IMR-90 (cell line): ENCODE measurements around the gene TMEM135. TPM values are rescaled to one million over a fixed set of nuclear protein-coding genes. Genes with fewer than 3 reads are reported as not detected.

Experiments used
- ATAC-seq: fragments of 200-7000 bp; cut with Tn5 transposase; 2 replicates; pipeline ENCODE4 v1.9.1; 2020; ENCODE audit warnings: low read depth, mild to moderate bottlenecking, moderate library complexity
- BruUV-seq: library from RNA; stranded (reverse); fragments of 400-500 nt; replicated peaks from 2 replicates; lab custom pipeline; 2021; lab: Mats Ljungman, UMichigan
- CTCF ChIA-PET: fragments of 300-600 bp; formaldehyde crosslinking; extraction: SDS; loops from one replicate; lab custom pipeline; 2021; ENCODE audit warnings: antibody characterized with exemption; lab: Yijun Ruan, JAX
- POLR2A ChIA-PET: fragments of 300-600 bp; sonication (Branson Sonifier 250); formaldehyde crosslinking; loops from one replicate; lab custom pipeline; 2022; ENCODE audit warnings: antibody characterized with exemption; ENCODE audit not compliant: unreplicated experiment; lab: Charles Lee
- DNase-seq: peaks from one replicate; pipeline ENCODE4 v3.0.0; 2013
- H2AFZ ChIP-seq: replicated peaks from 2 replicates; pipeline ENCODE3; 2013; ENCODE audit warnings: low read length, mild to moderate bottlenecking; ENCODE audit not compliant: poor library complexity
- H2AK5ac ChIP-seq: 2 replicates; pipeline ENCODE4 v1.6.1; 2013; ENCODE audit warnings: low read depth, low read length, inconsistent platforms
- H2AK9ac ChIP-seq: replicated peaks from 2 replicates; pipeline ENCODE3; 2013; ENCODE audit warnings: mild to moderate bottlenecking, low read depth, low read length, moderate library complexity; ENCODE audit not compliant: poor library complexity
- H2BK120ac ChIP-seq: 2 replicates; pipeline ENCODE4 v1.6.1; 2013; ENCODE audit warnings: low read depth, low read length, inconsistent platforms
- H2BK15ac ChIP-seq: 3 replicates; pipeline ENCODE4 v1.6.1; 2013; ENCODE audit warnings: low read depth, low read length, inconsistent platforms
- H2BK20ac ChIP-seq: 2 replicates; pipeline ENCODE4 v1.6.1; 2013; ENCODE audit warnings: low read depth, mild to moderate bottlenecking, inconsistent platforms, low read length, moderate library complexity
- H2BK5ac ChIP-seq: 2 replicates; pipeline ENCODE4 v1.6.1; 2013; ENCODE audit warnings: mild to moderate bottlenecking, low read depth, low read length, inconsistent platforms; ENCODE audit not compliant: poor library complexity, severe bottlenecking
- H3K14ac ChIP-seq: replicated peaks from 2 replicates; pipeline ENCODE4 v1.6.1; 2013; ENCODE audit warnings: low read depth, low read length, inconsistent platforms
- H3K18ac ChIP-seq: 2 replicates; pipeline ENCODE4 v1.6.1; 2013; ENCODE audit warnings: low read depth, low read length, control low read depth
- H3K23ac ChIP-seq: 2 replicates; pipeline ENCODE4 v1.6.1; 2013; ENCODE audit warnings: low read depth, low read length, inconsistent platforms
- H3K27ac ChIP-seq: 2 replicates; pipeline ENCODE4 v1.5.1; 2013; ENCODE audit warnings: mild to moderate bottlenecking, control low read depth, low read length; ENCODE audit not compliant: insufficient read depth
- H3K27me3 ChIP-seq: 2 replicates; pipeline ENCODE4 v1.6.1; 2013; ENCODE audit warnings: low read length; ENCODE audit not compliant: control insufficient read depth, insufficient read depth
- H3K36me3 ChIP-seq: 2 replicates; pipeline ENCODE4 v1.6.1; 2013; ENCODE audit warnings: low read length, mixed read lengths; ENCODE audit not compliant: control insufficient read depth, insufficient read depth
- H3K4ac ChIP-seq: 2 replicates; pipeline ENCODE4 v1.6.1; 2013; ENCODE audit warnings: low read depth, low read length, inconsistent platforms
- H3K4me1 ChIP-seq: 2 replicates; pipeline ENCODE4 v1.6.1; 2013; ENCODE audit warnings: low read length, mixed read lengths; ENCODE audit not compliant: control insufficient read depth, insufficient read depth
- H3K4me2 ChIP-seq: 2 replicates; pipeline ENCODE4 v1.6.1; 2013; ENCODE audit warnings: low read depth, mild to moderate bottlenecking, control low read depth, low read length, moderate library complexity
- H3K4me3 ChIP-seq: 2 replicates; pipeline ENCODE4 v1.5.1; 2013; ENCODE audit warnings: low read depth, mild to moderate bottlenecking, control low read depth, low read length, moderate library complexity; ENCODE audit not compliant: insufficient read depth
- H3K56ac ChIP-seq: 2 replicates; pipeline ENCODE4 v1.6.1; 2013; ENCODE audit warnings: low read length, inconsistent platforms; ENCODE audit not compliant: insufficient read depth; ENCODE audit errors: extremely low read depth
- H3K79me1 ChIP-seq, 2 experiments: 2 replicates each; pipeline ENCODE4 v1.6.1; 2013; ENCODE audit warnings: low read length in 2 of 2, inconsistent platforms in 1 of 2, low read depth in 1 of 2
- H3K9ac ChIP-seq: 2 replicates; pipeline ENCODE4 v1.6.1; 2013; ENCODE audit warnings: low read depth, low read length, control low read depth
- H3K9me1 ChIP-seq: 2 replicates; pipeline ENCODE4 v1.6.1; 2013; ENCODE audit warnings: low read length, inconsistent platforms; ENCODE audit not compliant: insufficient read depth
- H3K9me3 ChIP-seq: 2 replicates; pipeline ENCODE4 v1.6.1; 2013; ENCODE audit warnings: low read length; ENCODE audit not compliant: control insufficient read depth, insufficient read depth
- H4K20me1 ChIP-seq: 2 replicates; pipeline ENCODE4 v1.6.1; 2013; ENCODE audit warnings: low read length, inconsistent platforms; ENCODE audit not compliant: insufficient read depth
- H4K5ac ChIP-seq: 2 replicates; pipeline ENCODE4 v1.6.1; 2013; ENCODE audit warnings: mild to moderate bottlenecking, low read depth, low read length, control low read depth
- H4K8ac ChIP-seq, 2 experiments: 2 replicates each; pipeline ENCODE4 v1.6.1; 2013; ENCODE audit warnings: low read depth in 2 of 2, low read length in 2 of 2, control low read depth in 1 of 2, inconsistent platforms in 1 of 2
- H4K91ac ChIP-seq: 2 replicates; pipeline ENCODE4 v1.6.1; 2013; ENCODE audit warnings: low read depth, low read length, inconsistent platforms; ENCODE audit not compliant: insufficient read depth
- MAFK ChIP-seq: IDR thresholded peaks from 2 replicates; pipeline ENCODE4 v1.6.1; 2012; ENCODE audit warnings: low read depth, low read length, improper control_type of control experiment
- WGBS, 2 experiments: methylation state at CpG; one replicate each; pipeline versions ENCODE4 v1.1.5 to v1.1.7; 2013; ENCODE audit warnings: missing lambda C conversion rate in 2 of 2; ENCODE audit not compliant: insufficient read length in 1 of 2; ENCODE audit errors: extremely low coverage in 2 of 2; 5-methylcytosine and 5-hydroxymethylcytosine counted together
- dilution Hi-C: fragments of 300-500 bp; cut with HindIII; formaldehyde crosslinking; loops from one replicate; pipeline ENCODE4 v1.14.3; 2018; ENCODE audit warnings: low sequenced_read_pairs; ENCODE audit not compliant: unreplicated experiment
- in situ Hi-C: fragments of 300-500 bp; cut with MboI; formaldehyde crosslinking; loops from 3 replicates; pipeline ENCODE4 v1.14.3; 2019; ENCODE audit warnings: low sequenced_read_pairs, inconsistent platforms, mixed read lengths
- intact Hi-C: fragments of 100-400 bp; cut with micrococcal nuclease; formaldehyde crosslinking; loops from 2 replicates; pipeline ENCODE4 v1.10.0; 2022
- polyA plus RNA-seq, 3 experiments: library from polyadenylated mRNA; depleted of rRNA; stranded (reverse); fragments of >200 nt; gene quantifications; 2 replicates each; pipeline ENCODE4 v1.2.3, GENCODE V29; 2012; ENCODE audit warnings: low replicate concordance in 1 of 3
- total RNA-seq: library from RNA; depleted of rRNA; stranded (reverse); fragments of >200 nt; gene quantifications from 2 replicates; pipeline ENCODE4 v1.2.3, GENCODE V29; 2012

Gene TMEM135
- total and polyA plus RNA-seq, 2 of the 4 experiments (the other 2 are of a cell fraction), result 3.9 to 5.9 TPM

- Histone ChIP-seq H2BK5ac (no peak overlapping the region), H3K27me3 (peaks cover 1% of the 10 kb centered on the region), H3K79me1 (no peaks in the 10 kb centered on the region), H3K4me1 (no peaks in the 10 kb centered on the region), H3K14ac (no peak overlapping the region), H2AFZ (no peak overlapping the region), H2BK20ac (no peak overlapping the region), H3K23ac (no peak overlapping the region), H4K8ac (no peak overlapping the region), H3K18ac (no peak overlapping the region), H3K4me3 (no peak overlapping the region), H4K91ac (no peak overlapping the region), H3K4ac (no peak overlapping the region), H3K9ac (no peak overlapping the region), H4K5ac (no peak overlapping the region), H4K20me1 (no peaks in the 10 kb centered on the region), H3K36me3 (no peaks in the 10 kb centered on the region), H3K9me3 (no peaks in the 10 kb centered on the region), H3K4me2 (no peak overlapping the region), H3K9me1 (no peaks in the 10 kb centered on the region), H2BK15ac (no peak overlapping the region), H2AK9ac (no peak overlapping the region), H2AK5ac (no peak overlapping the region), H3K56ac (no peak overlapping the region), H2BK120ac (no peak overlapping the region), H3K27ac (no peak overlapping the region)
- TF ChIP-seq MAFK, result no peak
- ATAC-seq (no peak), DNase-seq (no peak)
- in situ Hi-C loops (loop anchor here (25.0 kb wide), 4 partner anchors 344 to 1494 kb away; no protein-coding TSS in a partner anchor), intact Hi-C loops (no loop called here), dilution Hi-C loops (no loop called here)
- BruUV-seq, result no TSS peak
- WGBS, 2 experiments, result no CpG with 5 or more reads among the region's 1 CpG
- ChIA-PET POLR2A (interaction anchor here (0.6 kb wide), 1 partner anchor 43 kb away, joined by 3 read pairs; no protein-coding TSS in a partner anchor), CTCF (no interaction called here)
Measured at GRCh38 chr11:87368151-87368550, 330.4 kb downstream of the TMEM135 start.
